HG02943 (cell line): ENCODE measurements around the gene INTS11.

ENCODE experiments used
- ATAC-seq: cut with Tn5 transposase; IDR thresholded peaks from one replicate; pipeline ENCODE4 v1.9.1; 2021; ENCODE audit warnings: mild to moderate bottlenecking, low read depth, moderate library complexity; ENCODE audit not compliant: unreplicated experiment

The INTS11 gene

DNA sequence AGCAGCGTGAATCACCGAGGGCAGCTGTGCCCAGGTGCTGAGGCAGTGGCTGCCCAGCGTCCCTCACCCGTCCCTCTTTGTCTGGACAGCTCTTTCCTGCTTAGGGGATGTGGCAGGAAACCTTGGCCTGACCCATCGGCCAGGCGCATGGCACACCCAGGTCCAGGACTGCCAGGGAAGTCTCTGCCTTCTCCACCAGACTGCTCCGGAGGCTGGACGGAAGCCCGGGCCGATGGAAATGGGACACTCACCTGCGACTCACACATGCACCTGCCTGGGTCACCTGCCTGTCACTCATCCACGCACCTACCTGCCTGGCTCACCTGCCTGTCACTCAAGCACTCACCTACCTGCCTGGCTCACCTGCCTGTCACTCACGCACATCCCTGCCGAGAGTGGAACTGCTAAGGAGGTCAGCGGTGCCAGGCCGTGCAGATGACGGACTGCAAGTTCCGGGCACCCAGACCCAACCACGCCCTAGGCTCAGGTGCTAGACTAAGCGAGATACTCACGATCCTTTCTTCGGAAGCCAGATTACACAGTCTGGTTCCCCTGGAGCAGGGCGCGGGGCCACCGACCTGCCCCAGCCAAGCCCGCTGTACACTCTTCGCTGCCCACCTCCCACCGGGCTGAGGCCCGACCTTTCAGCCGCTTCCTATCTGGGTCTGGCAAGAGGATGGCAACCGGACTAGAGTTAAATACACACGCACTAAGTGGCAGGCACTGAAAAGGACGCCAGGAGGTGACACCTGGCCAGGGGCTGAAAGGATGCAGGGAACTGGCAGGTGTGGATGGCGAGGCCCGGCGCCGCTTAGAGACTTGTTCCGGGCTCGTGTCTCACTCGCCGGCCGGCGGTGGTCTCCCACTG, 51.9 kb downstream of the INTS11 start:
- ATAC-seq, result no peak

DNA sequence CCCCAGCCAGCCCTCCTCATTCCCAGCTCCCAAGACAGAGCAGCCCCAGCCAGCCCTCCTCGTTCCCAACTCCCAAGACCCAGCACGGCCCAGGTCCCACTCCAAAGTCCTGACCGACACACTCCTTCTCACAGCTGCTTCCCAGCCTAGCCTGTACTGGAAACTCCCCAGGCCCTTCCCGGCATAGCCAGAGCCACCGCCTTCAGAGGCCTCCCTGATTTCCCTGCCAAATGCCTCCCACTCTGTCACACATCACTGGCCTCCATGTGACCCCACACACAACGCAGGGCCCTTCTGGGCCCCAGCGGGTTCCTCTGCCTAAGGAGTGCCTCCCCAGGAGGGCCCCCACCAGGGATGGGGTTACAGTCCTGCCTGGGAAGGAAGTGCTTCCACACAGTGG, 53.6 kb downstream of the INTS11 start:
- no peak for ATAC-seq

DNA sequence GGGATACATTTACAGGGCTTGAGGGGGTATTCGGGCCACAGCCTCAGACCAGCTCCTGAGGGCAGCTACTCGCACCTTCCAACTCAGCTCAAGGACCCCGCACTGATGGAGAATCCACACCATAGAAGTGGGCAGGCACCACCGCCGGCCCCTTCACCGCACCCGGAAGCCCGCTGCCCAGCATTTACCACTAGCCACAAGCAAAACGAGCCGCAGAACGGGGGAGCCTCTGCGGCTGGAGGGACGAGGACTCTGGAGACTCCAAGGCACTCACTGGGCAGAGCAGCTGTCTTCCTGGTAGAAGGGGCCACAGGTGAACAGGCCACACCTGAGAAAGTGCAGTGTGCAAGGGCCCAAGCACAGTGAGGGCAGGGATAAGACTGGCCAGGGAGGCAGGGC, 56.2 kb downstream of the INTS11 start:
- no peak for ATAC-seq

DNA sequence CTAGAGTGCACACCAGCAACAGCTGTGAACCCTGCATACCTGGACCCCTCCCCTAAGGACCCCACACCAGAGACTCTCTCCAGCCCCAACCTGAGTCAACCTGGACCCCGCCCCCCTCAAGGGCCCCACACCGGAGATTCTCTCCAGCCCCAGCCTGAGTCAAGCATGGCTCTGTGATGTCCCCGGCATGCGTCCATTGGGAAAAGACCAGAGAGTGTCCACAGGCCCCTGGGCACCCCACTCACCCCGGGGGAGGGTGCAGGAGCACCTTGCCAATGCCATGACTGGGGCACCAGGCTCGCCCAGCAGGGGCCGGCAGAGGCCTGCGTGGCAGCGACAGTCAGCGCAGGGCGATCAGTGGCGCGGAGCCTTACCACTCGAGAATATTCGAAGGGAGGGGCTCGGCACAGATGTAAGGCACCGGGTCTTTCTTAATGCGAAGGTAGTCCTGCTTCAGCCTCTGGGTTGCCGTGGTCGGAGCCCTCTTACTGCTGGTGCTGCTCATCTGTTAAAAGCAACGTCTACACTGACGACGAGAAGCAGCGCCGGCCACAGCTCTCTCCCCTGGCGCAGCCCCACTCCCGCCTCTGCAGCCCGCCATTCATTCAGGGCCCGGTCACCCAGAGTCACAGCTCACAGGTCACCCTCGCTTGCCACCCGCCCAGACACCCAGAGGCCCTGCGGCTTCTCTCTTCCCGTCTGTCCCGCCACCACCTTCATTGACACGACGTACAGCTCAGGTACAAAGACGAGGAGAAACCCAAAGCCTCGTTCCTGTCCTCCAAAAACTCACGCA, 56.8 kb downstream of the INTS11 start:
- ATAC-seq, result no peak

DNA sequence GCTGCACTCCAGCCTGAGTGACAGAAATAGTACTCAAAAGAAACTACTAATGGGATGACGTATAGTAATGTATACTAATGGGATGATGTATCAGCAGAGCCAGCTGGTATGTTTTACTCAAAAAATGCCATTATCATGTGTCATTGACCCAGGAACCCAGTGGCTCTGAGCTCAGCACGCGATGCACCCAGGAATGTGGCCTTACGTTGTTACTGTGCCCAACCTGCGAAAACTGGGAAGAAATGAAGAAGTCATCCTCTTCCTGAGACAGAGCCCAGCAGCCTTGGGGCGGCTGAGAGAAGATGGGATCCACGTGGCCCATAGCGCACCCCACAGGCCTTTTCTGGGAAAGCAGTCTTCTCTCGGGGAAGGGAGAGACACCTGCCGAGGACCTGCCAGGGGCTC, 59.6 kb downstream of the INTS11 start:
- no peak for ATAC-seq

DNA sequence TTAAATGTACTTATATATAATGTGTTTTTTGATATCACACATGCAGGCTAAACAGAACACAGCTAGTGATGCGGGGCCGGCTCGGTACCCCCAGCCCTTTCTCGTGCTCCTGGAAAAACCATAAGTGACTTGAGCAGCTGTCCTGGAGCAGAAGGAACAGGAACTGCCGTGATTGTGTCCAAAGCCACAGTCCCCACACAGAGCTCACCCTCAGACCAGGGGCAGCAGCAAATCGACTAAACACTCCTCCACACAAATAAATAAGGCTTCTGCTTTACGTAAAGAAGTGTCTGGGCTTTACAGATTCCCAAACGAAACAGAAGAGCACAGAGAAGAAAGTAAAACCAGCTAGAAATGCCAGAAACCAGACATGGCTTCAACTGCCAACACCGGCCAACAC, 60.4 kb downstream of the INTS11 start:
- no peak for ATAC-seq

DNA sequence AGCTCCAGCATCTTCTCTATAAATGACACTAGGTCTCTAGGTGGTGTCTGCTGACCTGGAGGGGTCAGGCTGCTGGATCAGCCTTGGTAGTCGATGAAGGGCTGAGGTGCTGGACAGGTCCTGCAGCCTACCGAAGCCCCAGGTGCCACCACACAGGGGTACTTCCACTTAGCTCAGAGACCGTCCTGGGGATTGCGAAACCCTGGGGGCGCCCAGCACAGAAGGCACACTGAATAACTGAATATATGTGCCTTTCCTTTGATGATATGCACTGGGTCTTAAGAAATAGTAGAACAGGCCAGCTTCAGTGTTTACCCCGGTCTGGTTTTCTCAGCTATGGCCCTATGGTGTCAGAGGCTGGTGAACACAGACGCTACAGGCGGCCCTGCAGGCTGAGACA, 61.7 kb downstream of the INTS11 start:
- no peak for ATAC-seq

DNA sequence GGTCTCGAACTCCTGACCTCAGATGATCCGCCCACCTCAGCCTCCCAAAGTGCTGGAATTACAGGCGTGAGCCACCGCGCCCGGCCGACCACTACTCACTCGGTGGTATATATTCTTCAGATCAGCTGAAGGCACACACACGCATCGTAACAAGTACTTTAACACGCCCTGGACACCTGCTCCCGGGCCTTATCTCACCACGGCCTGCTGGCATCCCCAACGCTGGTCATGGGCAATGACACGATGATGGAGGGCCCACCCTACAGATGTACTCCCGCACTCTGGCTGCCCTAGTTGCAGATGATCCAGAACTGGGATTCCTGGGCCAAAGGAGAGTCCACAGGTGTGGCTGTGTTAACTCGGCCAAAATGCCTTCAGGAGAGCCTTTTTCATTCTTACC, 62.4 kb downstream of the INTS11 start:
- ATAC-seq, result no peak
